Measurements from ENCODE around the gene PDE11A.

Gene PDE11A

DNA sequence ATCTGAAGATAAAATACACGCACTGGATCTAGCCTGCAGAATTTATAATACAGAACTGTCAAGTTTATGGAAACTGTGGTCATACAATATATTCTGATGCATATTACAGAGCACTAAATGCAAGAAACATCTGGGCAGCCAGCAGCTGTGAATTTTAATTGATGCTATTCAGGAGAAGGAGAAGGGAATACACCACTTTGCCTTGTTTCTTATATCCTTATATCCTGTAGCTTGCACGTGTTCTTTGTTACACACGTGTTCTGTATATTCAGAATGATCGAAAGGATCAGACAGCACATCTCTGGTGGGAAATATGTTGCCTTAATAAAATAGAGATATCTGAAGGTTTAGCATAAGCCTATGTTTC, 344.2 kb downstream of the PDE11A start:
- no peaks in the 10 kb centered on the region for H3K9me3 Mint-ChIP-seq
- H3K27ac Mint-ChIP-seq, result no peak overlapping the region
- H3K4me3 Mint-ChIP-seq, result no peak overlapping the region
- H3K4me1 Mint-ChIP-seq (ENCODE audit: low read depth), result no peaks in the 10 kb centered on the region
- no peaks in the 10 kb centered on the region for H3K36me3 Mint-ChIP-seq (ENCODE audit: low read depth)
- H3K27me3 Mint-ChIP-seq, result peaks cover 32% of the 10 kb centered on the region

DNA sequence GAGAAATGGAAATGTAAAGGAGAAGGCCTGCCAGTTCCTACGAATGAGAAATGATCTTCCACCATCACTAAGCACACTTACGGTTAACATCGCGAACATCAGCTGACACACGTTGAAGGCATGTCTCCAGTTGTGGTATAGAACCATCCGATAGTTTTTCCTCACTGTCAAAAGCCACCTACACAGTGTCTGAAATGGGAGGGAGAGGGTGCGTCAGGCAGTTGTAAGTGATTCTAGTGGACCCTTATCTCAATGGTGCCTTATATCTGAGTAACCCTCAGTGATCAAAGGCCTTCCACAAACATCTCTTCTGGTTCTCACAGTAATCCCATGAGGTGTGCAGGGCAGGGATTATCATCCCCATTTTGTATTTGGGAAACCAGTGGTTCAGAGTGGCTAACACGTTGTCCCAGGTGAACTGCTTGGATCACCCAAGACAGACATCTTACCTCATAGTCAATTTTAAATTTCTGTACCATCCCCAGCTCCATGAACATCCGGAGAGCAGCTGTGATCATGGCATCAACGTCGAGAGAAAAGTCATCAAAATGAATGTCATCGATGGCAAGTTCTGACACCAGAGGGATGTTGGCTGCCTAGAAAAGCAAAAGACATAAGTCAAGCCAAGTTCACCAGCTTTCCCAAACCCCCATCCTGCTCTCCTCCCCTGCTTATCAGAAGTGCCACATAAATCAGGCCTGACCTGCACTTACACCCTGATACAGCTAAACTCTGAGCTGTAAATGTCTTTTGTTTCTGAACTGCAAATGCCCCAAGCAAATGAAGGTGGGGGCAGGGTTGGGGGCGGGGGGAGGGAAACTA, 344.8 kb downstream of the PDE11A start:
- Mint-ChIP-seq H3K27ac (no peak overlapping the region), H3K4me1 (ENCODE audit: low read depth) (no peaks in the 10 kb centered on the region), H3K36me3 (ENCODE audit: low read depth) (no peaks in the 10 kb centered on the region), H3K9me3 (no peaks in the 10 kb centered on the region), H3K27me3 (peaks cover 26% of the 10 kb centered on the region), H3K4me3 (no peak overlapping the region)

DNA sequence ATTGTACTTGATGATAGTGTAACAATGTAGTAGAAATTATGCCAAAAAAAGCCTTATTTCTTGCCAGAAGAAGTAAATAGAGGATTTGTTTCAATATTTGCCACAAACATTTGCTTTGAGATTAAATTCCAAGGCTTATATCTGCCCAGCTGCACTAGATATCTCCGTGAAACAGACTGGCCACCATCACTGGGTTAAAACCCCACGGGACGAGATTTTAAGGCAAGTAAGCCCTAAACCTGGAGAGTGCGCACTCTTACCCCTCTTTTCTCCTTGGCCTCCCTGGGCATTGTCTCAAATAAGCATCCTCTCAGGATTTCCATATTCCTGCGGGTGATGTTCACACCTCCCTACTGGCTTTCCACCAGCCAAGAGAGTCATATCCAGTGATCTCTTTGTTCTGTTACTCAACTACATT, 345.6 kb downstream of the PDE11A start:
- no peaks in the 10 kb centered on the region for H3K9me3 Mint-ChIP-seq
- H3K27ac Mint-ChIP-seq, result no peak overlapping the region
- H3K4me3 Mint-ChIP-seq, result no peak overlapping the region
- H3K4me1 Mint-ChIP-seq (ENCODE audit: low read depth), result no peaks in the 10 kb centered on the region
- no peaks in the 10 kb centered on the region for H3K36me3 Mint-ChIP-seq (ENCODE audit: low read depth)
- H3K27me3 Mint-ChIP-seq, result peaks cover 24% of the 10 kb centered on the region

DNA sequence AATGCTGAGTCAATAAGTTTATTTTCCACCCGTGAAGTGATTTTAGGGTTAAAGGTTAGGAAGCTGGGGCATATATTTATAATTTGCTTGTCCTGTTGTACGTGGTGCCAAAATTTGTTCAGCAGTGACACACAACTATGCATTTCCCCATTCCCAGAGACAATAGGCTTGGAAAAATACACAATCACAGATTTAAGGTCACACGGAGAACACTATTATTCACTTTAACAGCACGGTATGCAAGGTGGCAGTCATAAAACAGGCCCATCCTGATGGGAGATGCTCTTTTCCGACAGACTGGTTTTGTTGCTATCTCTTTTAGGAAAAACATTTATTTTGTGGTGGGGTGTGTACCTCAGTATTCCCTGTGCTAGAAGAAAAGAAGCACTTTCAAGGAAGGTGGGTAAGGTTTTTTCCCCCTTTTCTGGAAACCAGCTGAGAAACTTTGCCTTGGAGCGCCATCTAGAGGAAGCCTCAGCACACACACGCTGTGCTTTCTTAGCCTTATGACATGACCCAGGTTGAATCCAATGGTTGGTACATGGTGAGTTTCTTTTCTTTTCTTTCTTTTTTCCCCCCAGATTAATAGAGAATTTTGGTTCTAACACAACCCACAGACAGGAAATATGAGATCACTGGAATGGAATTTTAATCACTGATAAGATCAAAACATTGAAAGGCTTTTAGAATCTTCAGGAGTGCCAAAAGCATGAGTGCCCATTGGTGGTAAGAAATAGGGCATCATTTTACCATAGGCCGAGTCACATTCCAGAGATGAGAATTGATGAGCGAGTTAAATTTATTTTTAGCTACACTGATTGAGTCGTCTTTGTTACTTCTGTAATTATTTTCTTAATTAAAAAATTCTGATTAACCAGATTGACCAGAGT, 347.9 kb downstream of the PDE11A start:
- Mint-ChIP-seq H3K4me3 (no peak overlapping the region), H3K27ac (no peak overlapping the region), H3K36me3 (ENCODE audit: low read depth) (no peaks in the 10 kb centered on the region), H3K27me3 (peaks cover 18% of the 10 kb centered on the region), H3K4me1 (ENCODE audit: low read depth) (no peaks in the 10 kb centered on the region), H3K9me3 (no peaks in the 10 kb centered on the region)

DNA sequence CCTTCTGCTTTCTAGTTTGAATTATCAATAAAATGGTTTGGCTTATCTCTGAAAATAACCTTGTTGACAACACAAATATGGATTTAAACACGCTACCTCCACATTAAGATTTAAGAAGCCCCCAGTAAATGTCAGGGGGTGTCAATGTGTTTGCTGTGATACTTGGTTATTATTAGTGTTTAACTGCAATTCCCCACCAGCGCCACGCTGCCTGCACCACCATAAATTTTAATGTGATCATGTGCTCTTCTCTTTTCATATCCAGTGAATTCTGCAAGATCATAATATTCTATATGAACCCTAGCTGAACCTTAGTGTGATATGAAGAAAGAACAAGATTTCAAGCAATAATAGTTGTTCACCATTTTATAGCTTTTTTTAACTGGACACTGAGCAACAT, 349.3 kb downstream of the PDE11A start:
- Mint-ChIP-seq H3K27me3 (peaks cover 12% of the 10 kb centered on the region), H3K9me3 (no peaks in the 10 kb centered on the region), H3K4me1 (ENCODE audit: low read depth) (no peaks in the 10 kb centered on the region), H3K4me3 (no peak overlapping the region), H3K27ac (no peak overlapping the region), H3K36me3 (ENCODE audit: low read depth) (no peaks in the 10 kb centered on the region)

DNA sequence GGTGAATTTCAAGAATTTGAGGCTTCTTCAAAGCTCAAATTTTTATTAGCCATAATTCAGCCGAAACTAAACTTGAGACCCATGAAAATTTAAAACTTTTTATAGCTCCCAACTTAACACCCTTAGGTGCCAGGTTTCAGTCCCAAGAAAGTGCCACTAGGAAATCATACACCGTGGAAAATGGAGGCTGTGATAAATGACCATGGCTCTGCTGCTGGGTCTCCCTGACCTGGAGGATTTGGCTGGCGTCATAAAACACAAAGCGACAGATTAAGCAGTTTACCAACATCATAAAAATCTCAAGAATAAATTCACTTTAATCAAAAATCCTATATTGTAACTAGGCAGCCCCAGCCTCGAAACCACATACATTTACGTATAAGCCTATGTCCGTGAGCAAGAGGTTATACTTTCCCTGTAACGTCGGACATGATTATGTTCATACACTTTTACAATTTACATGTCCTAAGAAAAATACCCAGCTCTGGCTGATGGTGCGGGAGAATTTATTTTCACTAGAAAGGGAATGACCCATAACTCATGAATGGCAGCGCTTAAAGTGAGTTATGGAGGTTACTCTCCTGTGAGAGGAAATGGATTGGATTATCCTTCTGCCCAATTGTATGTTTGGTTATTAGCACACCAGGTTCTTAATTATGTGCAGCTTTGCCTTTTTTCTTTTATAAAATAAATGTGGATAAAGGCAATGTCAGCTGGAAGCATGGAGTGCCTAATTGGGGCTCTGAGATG, 350.6 kb downstream of the PDE11A start:
- H3K4me1 Mint-ChIP-seq (ENCODE audit: low read depth), result no peaks in the 10 kb centered on the region

DNA sequence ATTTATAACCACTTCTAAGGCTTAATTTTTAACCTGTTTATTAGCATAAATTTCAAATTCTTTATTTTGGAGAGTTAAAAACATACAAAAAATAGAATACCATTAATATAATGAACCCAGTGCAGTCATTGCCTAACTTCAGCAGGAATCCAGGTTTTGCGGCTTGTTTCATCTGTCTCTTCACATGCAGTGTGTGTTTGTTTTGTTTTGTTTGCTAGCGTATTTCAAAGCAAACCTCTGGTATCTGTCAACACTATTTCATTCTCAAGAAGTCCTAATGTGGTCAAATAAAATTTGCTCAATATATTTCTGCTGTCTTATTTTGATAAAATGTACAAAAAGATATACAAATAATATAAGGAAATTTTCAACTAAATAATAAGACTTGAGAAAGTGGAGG, 351.5 kb downstream of the PDE11A start:
- H3K9me3 Mint-ChIP-seq, result no peaks in the 10 kb centered on the region
- H3K27ac Mint-ChIP-seq, result no peak overlapping the region
- no peaks in the 10 kb centered on the region for H3K4me1 Mint-ChIP-seq (ENCODE audit: low read depth)
- no peaks in the 10 kb centered on the region for H3K36me3 Mint-ChIP-seq (ENCODE audit: low read depth)
- peaks cover 4% of the 10 kb centered on the region for H3K27me3 Mint-ChIP-seq
- H3K4me3 Mint-ChIP-seq, result no peak overlapping the region

More for the DNA sequence above, 350.6 kb downstream of the PDE11A start:
- Mint-ChIP-seq H3K36me3 (ENCODE audit: low read depth) (no peaks in the 10 kb centered on the region), H3K27ac (no peak overlapping the region), H3K4me3 (no peak overlapping the region), H3K27me3 (peaks cover 9% of the 10 kb centered on the region), H3K9me3 (no peaks in the 10 kb centered on the region)

DNA sequence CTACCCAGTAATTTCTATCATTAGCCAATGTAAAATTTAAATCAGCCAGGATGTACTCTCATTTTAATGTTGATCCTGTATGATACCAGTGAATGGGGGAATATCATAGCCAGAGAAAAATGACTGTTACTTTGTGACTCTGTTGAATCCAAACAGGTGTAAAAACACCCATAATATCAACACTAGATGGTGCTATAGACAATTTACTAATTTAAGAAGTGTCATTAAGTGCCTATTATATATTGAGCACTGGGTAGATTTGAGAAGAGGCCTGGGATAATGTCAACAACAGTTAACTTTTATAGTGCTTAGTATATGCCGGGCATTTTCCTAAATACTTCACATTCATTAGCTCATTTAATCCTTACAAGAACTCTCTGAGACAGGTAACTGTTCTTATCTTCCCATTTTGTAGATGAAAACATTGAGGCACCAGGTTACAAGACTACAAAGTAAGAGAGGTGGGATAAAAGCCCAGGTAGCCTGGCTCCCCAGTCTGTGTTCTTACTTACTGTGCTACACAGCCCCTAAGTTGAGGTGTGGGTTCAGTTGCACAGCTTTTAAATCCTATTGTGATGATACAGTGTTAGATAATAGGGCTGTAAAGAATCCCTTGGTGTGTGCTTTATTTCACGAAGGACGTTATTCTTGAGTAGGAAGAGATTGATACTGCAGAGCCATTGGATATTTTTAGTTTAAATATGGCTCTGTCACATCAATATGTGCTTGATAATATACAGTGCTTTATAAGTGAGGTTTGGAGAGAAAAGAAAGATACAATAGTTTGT, 354.6 kb downstream of the PDE11A start:
- H3K27ac Mint-ChIP-seq, result no peak overlapping the region
- H3K9me3 Mint-ChIP-seq, result no peaks in the 10 kb centered on the region
- H3K27me3 Mint-ChIP-seq, result peaks cover 3% of the 10 kb centered on the region
- no peaks in the 10 kb centered on the region for H3K36me3 Mint-ChIP-seq (ENCODE audit: low read depth)
- H3K4me1 Mint-ChIP-seq (ENCODE audit: low read depth), result no peaks in the 10 kb centered on the region
- no peak overlapping the region for H3K4me3 Mint-ChIP-seq

DNA sequence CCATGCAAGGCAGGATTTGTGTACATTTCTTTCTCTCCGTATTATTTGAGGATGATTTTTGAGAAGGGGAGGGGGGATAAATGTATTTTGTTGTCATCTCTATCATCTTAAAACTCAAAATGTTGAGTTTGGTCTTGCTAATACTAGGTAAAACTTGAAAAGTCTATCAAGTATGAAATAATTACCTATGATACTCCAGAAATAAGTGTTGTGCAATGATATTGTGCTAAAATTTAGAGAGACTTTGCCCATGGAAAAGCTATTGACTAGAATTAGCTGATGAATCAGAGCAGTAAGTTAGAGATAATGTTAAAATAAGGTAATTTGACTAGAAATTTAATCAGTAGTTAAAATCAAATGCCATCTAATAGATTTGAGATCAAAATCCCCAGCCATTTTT, 356.1 kb downstream of the PDE11A start:
- Mint-ChIP-seq H3K27me3 (peaks cover 3% of the 10 kb centered on the region), H3K4me3 (no peak overlapping the region)

DNA sequence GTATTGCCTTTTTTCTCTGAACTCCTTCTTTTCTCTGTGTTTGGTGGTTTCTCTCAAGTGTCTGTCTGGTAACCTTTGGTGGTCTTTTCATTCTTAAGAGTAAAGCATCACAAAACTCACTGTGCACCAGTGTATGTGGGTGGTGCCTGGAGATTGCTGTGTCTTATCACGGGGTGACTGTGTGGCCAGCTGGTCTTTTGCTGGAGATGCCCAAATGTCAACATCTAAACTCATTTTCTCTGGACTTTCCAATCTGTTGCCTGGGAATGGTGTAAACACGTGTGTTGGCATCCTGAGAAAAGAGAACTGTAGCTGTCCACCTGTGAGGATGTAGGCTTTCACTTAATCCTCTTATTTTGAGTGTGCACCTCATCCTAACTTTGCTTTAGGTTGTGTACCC, 356.8 kb downstream of the PDE11A start:
- Mint-ChIP-seq H3K4me1 (ENCODE audit: low read depth) (no peaks in the 10 kb centered on the region), H3K36me3 (ENCODE audit: low read depth) (no peaks in the 10 kb centered on the region), H3K4me3 (no peak overlapping the region), H3K27me3 (peaks cover 3% of the 10 kb centered on the region), H3K9me3 (no peaks in the 10 kb centered on the region), H3K27ac (no peak overlapping the region)

More for the DNA sequence above, 356.1 kb downstream of the PDE11A start:
- Mint-ChIP-seq H3K36me3 (ENCODE audit: low read depth) (no peaks in the 10 kb centered on the region), H3K9me3 (no peaks in the 10 kb centered on the region), H3K27ac (no peak overlapping the region), H3K4me1 (ENCODE audit: low read depth) (no peaks in the 10 kb centered on the region)

DNA sequence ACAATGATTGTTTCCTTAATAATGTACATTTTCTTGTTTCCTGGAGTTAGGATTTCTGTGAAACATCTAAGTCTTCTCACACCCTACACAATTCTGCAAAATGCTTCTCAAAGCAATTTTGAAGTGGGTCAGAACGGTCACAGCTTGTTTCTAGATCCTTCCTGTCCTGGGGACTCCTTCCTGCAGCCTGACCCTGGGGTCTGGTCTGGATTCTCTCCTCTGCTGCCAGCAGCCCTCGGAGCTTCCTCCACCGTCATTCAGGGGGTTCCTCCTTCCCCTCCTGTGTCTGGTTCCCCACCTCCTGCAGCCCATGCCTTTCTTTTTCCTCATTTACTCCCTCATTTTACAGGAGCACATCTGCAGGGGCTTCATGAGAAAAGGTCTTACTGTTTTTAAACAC, 357.9 kb downstream of the PDE11A start:
- H3K9me3 Mint-ChIP-seq, result no peaks in the 10 kb centered on the region
- no peak overlapping the region for H3K4me3 Mint-ChIP-seq
- peaks cover 3% of the 10 kb centered on the region for H3K27me3 Mint-ChIP-seq
- H3K27ac Mint-ChIP-seq, result no peak overlapping the region
- H3K36me3 Mint-ChIP-seq (ENCODE audit: low read depth), result no peaks in the 10 kb centered on the region
- H3K4me1 Mint-ChIP-seq (ENCODE audit: low read depth), result no peaks in the 10 kb centered on the region

DNA sequence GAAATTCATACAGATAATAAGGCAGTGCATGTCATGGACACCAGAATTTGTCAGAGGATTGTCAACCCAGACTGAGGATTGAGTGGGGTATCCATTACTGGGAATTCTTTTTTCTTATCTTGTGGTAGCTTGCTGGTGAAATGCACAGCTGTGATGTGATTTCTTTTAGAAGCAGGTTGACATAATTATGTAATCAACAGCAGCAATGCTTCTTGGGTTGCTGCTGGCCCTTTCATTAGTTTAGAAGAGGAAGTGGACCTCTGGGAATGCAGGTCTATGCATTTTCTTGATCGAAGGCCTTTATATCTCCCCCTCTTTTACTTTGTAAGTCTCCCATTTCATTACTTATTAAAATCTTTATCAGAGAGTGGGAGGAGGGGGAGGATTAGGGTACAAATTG, 360.1 kb downstream of the PDE11A start:
- peaks cover 3% of the 10 kb centered on the region for H3K27me3 Mint-ChIP-seq

DNA sequence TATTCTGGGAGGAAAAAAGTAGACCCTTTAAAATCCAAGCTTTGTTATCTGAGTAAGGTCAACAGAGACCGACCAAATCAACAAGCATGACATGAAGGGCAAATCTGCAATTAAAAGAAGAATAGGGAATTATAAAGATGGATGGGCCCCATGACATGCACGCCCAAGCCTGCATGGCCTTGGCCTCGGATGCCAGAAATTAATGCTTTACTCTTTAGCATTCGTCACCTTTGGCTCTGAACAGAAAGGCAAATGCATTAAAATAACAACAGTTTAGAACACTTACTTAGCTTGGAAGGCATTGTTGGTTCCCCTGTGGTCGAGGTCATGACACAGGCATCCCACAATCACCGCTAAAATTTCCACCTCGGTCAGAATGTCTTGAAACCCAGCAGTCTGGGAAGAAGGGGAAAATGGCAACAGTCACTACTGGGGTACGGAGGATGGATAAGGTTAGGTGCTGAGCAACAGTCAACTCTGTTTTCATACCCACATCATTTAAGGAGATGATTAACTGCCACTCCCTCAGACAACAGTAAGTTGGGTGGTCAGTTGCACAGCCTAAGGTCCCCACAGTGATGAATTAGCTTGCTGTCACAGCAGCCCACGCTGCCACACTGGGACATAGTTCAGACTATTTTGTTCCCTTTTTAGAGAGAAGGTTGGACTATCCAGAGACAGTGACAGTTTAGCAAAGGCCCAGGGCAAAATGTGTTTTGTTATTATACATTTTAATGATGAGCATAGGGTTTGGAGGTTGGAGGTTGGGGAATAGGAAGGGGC, 360.9 kb downstream of the PDE11A start:
- no peaks in the 10 kb centered on the region for H3K36me3 Mint-ChIP-seq (ENCODE audit: low read depth)
- no peaks in the 10 kb centered on the region for H3K9me3 Mint-ChIP-seq
- H3K4me3 Mint-ChIP-seq, result no peak overlapping the region
- H3K4me1 Mint-ChIP-seq (ENCODE audit: low read depth), result no peaks in the 10 kb centered on the region
- no peak overlapping the region for H3K27ac Mint-ChIP-seq
- H3K27me3 Mint-ChIP-seq, result peaks cover 3% of the 10 kb centered on the region

More for the DNA sequence above, 360.1 kb downstream of the PDE11A start:
- no peak overlapping the region for H3K4me3 Mint-ChIP-seq
- no peaks in the 10 kb centered on the region for H3K36me3 Mint-ChIP-seq (ENCODE audit: low read depth)
- no peaks in the 10 kb centered on the region for H3K4me1 Mint-ChIP-seq (ENCODE audit: low read depth)
- H3K27ac Mint-ChIP-seq, result no peak overlapping the region
- H3K9me3 Mint-ChIP-seq, result no peaks in the 10 kb centered on the region

DNA sequence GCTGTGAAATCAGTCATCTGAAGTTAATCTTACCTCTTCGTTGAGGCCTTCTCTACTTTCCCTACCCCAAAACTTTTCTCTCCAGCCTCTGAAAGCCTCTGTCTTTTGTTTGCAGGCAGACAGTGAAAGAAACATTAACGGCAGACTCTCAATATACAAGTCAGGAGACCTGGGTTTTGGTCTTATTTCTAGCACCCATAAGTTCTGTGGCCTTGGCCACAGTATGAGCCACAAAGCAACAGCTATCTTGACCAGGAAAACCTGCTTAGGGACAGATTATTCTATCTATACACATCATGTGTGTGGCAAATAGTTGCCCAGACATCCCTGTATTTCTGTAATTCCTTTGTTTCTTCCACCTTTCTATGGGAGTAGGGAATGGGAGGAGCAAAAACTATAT, 361.7 kb downstream of the PDE11A start:
- no peaks in the 10 kb centered on the region for H3K9me3 Mint-ChIP-seq
- H3K4me1 Mint-ChIP-seq (ENCODE audit: low read depth), result no peaks in the 10 kb centered on the region
- no peak overlapping the region for H3K27ac Mint-ChIP-seq
- peaks cover 8% of the 10 kb centered on the region for H3K27me3 Mint-ChIP-seq
- no peaks in the 10 kb centered on the region for H3K36me3 Mint-ChIP-seq (ENCODE audit: low read depth)
- no peak overlapping the region for H3K4me3 Mint-ChIP-seq

Data from stimulated activated naive CD8-positive, alpha-beta T cell treated with anti-CD3 and anti-CD28 coated beads, Interleukin-15, Interleukin-2, amounts not matched to agents 100 ng/mL and 50 ng/mL, for 24 hours (primary cell).